Measurements from ENCODE around the gene TRIM34.
"Not testable (repeated sequence)": the region's sequence is repeated elsewhere in the genome, so short reads cannot be mapped to it uniquely, and the experiment has no call there.

TRIM34 gene

DNA sequence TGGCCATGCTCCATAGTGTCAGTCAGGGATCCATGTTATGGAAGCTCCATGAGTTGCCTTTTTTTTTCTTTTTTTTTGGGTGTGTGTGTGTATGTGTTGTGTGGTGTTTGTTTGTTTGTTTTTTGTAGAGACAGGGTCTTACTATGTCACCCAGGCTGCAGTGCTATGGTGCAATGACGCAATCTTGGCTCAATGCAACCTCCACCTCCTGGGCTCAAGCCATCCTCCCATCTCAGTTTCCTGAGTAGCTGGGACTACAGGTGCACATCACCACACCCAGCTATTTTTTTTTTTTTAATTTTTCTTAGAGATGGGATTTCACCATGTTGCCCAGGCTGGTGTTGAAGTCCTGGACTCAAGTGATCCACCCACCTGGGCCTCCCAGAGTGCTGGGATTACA, 63.7 kb downstream of the TRIM34 start:
- no peak for DNase-seq

DNA sequence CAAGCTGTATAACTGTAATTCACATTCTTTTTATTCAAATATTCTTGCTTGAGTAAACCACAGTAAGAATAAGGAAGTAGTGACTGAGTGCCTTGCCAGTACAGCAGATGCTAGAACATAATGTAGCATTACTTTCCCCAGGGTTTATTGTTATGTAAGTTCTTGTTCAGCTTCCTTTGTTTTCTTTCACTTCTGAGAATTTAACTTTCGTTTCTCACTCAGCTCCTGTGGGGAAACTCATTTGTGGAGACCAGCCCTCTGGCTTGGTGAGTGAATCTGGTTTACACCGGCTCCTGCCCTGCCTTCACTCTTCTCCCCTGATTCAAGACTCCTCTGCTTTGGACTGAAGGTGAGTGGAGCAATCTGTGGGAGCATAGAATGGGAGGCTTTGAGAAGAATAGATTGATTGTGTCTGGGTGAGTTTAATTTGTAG, 64.8 kb downstream of the TRIM34 start, which contains the start of gene TRIM22:
TRIM22 (plus strand) TSS at position 240 of the 433 bp plus-strand sequence. CDS start 6,443 bp downstream, outside the sequence.
- DNase-seq, result no peak

DNA sequence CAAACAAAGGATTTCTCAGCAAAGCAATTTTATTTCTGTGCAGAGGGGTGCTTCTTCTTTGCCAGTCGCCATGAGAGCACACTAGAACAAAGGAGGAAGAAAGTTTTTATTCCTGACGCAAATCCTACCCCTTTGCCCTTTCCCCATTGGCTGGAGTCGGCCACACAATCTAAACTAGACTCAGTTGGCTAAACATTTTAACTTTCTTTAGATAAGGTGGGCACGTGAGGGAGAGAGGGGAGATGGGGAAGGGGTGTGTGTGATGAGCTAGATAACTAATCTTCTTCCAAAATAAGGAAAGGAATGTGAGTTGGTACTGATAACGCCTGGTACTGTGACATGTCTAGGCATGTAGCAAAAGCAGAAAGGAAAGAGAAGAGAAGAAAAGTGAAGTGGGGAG, 65.4 kb downstream of the TRIM34 start:
- DNase-seq, result no peak

DNA sequence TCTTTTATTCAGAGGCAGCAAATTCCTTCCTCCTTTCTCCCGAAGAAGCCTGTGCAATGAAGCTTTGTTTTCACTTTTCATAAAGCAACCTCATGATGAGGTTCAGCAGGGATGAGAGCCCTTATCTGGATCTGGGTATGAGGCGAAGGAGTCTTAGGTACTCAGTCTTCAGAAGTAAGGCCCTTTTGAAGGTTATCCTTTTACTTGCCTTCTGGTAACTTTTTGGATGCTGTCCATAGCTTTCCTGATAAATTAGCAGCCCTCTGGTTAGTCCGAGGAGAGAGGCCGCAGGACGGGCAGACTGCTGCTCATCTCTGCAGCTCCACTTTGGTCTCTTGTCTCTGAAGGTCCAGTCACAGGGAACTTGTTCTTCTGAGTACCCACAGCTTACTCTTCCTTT, 65.9 kb downstream of the TRIM34 start:
- DNase-seq, result no peak

DNA sequence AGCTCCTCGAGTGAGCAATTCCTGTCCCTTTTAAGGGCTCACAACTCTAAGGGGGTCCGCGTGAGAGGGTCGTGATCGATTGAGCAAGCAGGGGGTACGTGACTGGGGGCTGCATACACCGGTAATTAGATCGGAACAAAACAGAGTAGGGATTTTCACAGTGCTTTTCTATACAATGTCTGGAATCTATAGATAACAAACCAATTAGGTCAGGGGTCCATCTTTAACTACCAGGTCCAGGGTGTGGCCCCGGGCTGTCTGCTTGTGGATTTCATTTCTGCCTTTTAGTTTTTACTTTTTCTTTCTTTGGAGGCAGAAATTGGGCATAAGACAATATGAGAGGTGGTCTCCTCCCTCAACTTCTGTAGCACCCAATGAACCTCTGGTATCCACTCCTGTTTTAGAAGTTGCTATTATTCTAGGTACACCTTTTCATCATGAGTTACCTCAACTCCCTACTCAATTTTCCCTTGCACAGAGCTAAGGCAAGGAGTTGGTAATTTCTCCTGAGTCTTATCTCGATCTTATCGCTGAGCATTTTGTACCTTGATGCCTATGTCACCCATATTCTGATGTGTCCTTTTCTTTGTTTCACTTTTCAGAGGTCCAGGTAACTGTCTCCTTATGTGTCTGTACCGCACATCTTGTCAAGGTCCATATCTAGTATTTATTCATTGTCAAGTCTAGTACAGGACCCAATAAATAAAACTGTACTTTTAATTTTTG, 66.6 kb downstream of the TRIM34 start:
- not testable (repeated sequence) for DNase-seq

DNA sequence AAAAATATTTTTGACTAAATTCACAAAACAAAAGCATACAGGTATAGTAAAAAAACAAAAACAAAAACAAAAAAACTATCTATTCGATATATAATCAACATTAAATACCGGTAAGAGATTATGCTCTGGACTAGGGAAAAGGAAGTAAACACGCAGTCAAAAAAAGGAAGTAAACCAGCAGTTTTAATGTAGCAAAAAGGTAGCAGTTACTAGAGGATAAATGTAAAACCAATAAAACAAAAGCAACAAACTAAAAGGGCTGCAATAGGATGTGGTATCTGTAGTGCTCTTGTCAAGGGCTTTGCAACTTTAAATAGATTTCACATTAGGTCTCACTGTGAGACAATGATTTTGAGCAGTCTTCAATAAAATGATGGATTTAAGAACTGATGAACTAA, 67.2 kb downstream of the TRIM34 start:
- no peak for DNase-seq
